OCI-LY3 (cell line): Measurements from ENCODE around the gene TXNL4B.

Source experiments
- H2AFZ ChIP-seq: fragments of 200-600, 300-600 bp; shearing (Covaris generic); 2 replicates; pipeline ENCODE4 v1.6.0; 2014; ENCODE audit warnings: antibody characterized with exemption, low read depth, low read length
- H3K27ac ChIP-seq: fragments of 200-600, 300-600 bp; sonication (generic); 2 replicates; pipeline ENCODE4 v1.5.1; 2014; ENCODE audit warnings: mild to moderate bottlenecking, low read length, moderate library complexity, mixed read lengths
- H3K27me3 ChIP-seq: fragments of 200-600, 300-600 bp; sonication (generic); 2 replicates; pipeline ENCODE4 v1.6.1; 2014; ENCODE audit warnings: low read depth, low read length, mixed read lengths
- H3K36me3 ChIP-seq: fragments of 200-600, 300-600 bp; sonication (generic); replicated peaks from 2 replicates; pipeline ENCODE3; 2014; ENCODE audit warnings: low read depth, low read length, mixed read lengths
- H3K4me1 ChIP-seq: fragments of 300-600, 200-600 bp; sonication (generic); 2 replicates; pipeline ENCODE4 v1.6.1; 2014; ENCODE audit warnings: low read length, mixed read lengths
- H3K4me2 ChIP-seq: fragments of 200-600, 300-600 bp; sonication (generic); 2 replicates; pipeline ENCODE4 v1.6.1; 2014; ENCODE audit warnings: low read length, mixed read lengths
- H3K4me3 ChIP-seq: fragments of 300-600, 200-600 bp; sonication (generic); 2 replicates; pipeline ENCODE4 v1.5.1; 2014; ENCODE audit warnings: antibody characterized with exemption, mild to moderate bottlenecking, low read length, moderate library complexity
- H3K79me2 ChIP-seq: fragments of 300-600, 200-600 bp; shearing (Covaris generic); 2 replicates; pipeline ENCODE4 v1.6.1; 2014; ENCODE audit warnings: mild to moderate bottlenecking, low read length, mixed read lengths
- H3K9ac ChIP-seq: fragments of 300-600, 200-600 bp; shearing (Covaris generic); 2 replicates; pipeline ENCODE4 v1.6.0; 2014; ENCODE audit warnings: mild to moderate bottlenecking, low read length, moderate library complexity
- H3K9me3 ChIP-seq: fragments of 200-600, 300-600 bp; shearing (Covaris generic); 2 replicates; pipeline ENCODE4 v1.6.1; 2014; ENCODE audit warnings: low read length, mixed read lengths; ENCODE audit not compliant: insufficient read depth
- H4K20me1 ChIP-seq: fragments of 200-600, 300-600 bp; sonication (generic); 2 replicates; pipeline ENCODE4 v1.6.1; 2016; ENCODE audit warnings: low read length, mixed read lengths; ENCODE audit not compliant: insufficient read depth
- EZH2phosphoT487 ChIP-seq: fragments of 200-600 bp; shearing (Covaris generic); IDR thresholded peaks from 2 replicates; pipeline ENCODE4 v1.6.1; 2018; ENCODE audit warnings: antibody characterized with exemption, mixed run types, low read depth
- TF ChIP-seq, protein P1 (sequence below): fragments of 200-600, 300-600 bp; sonication (generic); IDR thresholded peaks from 2 replicates; pipeline ENCODE4 v1.5.1; 2014; ENCODE audit warnings: antibody characterized with exemption, low read length, low read depth

Gene TXNL4B

DNA sequence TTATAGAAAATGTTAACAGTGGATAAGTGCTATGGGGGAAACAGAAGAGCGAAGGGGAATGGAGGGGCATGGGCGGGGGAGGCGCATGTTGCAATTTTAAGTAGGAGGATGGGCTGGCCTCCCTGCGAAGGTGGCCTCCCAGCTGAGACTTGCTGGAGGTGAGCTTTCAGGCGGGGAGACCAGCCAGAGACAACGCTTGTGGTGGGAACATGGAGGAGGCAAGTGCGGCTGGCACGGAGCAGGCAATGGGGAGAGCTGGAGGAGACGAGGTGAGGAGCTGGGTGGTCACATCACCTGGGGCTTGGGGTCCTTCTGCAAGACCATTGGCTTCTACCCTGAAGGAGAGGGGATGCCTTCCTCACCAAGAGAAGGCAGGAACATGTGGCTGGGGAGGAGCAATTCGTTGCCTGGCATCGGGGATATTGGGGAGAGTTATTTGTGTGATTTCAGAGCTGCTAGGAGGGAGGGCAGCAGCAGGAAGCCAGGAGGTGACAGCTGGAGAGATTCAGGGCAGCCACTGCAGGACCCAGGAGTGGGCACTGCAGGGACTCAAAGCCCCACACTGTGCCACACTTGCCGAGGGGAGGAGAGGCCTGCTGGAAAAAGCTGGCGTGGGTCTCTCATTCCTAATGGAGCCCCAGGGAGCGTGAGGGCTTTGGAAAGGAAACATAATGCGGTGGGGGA is 44.1 kb upstream of the TXNL4B start:
- H3K79me2 ChIP-seq = no peaks in the 10 kb centered on the region
- no peak overlapping the region for H3K4me3 ChIP-seq
- H3K27ac ChIP-seq = no peak overlapping the region
- no peaks in the 10 kb centered on the region for H4K20me1 ChIP-seq
- H3K36me3 ChIP-seq = no peaks in the 10 kb centered on the region
- H3K4me1 ChIP-seq = peaks cover 6% of the 10 kb centered on the region
- H3K4me2 ChIP-seq = no peak overlapping the region
- H3K27me3 ChIP-seq = no peaks in the 10 kb centered on the region
- TF ChIP-seq, protein P1, sequence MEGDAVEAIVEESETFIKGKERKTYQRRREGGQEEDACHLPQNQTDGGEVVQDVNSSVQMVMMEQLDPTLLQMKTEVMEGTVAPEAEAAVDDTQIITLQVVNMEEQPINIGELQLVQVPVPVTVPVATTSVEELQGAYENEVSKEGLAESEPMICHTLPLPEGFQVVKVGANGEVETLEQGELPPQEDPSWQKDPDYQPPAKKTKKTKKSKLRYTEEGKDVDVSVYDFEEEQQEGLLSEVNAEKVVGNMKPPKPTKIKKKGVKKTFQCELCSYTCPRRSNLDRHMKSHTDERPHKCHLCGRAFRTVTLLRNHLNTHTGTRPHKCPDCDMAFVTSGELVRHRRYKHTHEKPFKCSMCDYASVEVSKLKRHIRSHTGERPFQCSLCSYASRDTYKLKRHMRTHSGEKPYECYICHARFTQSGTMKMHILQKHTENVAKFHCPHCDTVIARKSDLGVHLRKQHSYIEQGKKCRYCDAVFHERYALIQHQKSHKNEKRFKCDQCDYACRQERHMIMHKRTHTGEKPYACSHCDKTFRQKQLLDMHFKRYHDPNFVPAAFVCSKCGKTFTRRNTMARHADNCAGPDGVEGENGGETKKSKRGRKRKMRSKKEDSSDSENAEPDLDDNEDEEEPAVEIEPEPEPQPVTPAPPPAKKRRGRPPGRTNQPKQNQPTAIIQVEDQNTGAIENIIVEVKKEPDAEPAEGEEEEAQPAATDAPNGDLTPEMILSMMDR = no peak
- no peak for TF ChIP-seq EZH2phosphoT487
- H3K9me3 ChIP-seq = no peaks in the 10 kb centered on the region
- H2AFZ ChIP-seq = no peak overlapping the region
- H3K9ac ChIP-seq = no peak overlapping the region

DNA sequence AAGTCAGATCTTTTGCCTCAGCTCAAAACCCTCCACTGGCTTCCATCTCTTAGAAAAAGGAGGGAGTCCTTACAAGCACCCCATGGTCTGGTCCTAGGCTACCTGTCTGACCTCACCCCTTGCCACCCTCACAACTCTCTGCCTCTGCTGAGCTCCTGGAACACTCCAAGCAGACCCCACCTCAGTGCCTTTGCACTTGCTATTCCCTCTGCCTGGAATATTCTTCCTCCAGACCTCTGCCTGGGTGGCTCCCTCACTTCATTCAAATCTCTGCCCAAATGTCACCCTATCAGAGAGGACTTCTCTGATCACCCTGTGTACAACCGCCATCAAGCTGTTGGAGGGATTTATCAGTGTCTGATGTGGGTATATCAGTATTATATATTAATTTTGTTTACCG is 41.1 kb upstream of the TXNL4B start:
- no peak overlapping the region for H3K9ac ChIP-seq
- TF ChIP-seq EZH2phosphoT487 = no peak
- TF ChIP-seq, protein P1 = no peak
- no peak overlapping the region for H3K4me3 ChIP-seq
- no peaks in the 10 kb centered on the region for H3K27me3 ChIP-seq
- H3K36me3 ChIP-seq = no peaks in the 10 kb centered on the region
- no peaks in the 10 kb centered on the region for H3K79me2 ChIP-seq
- no peaks in the 10 kb centered on the region for H3K9me3 ChIP-seq
- no peak overlapping the region for H2AFZ ChIP-seq
- no peak overlapping the region for H3K4me2 ChIP-seq
- H3K4me1 ChIP-seq = peaks cover 15% of the 10 kb centered on the region
- no peak overlapping the region for H3K27ac ChIP-seq
- H4K20me1 ChIP-seq = no peaks in the 10 kb centered on the region

DNA sequence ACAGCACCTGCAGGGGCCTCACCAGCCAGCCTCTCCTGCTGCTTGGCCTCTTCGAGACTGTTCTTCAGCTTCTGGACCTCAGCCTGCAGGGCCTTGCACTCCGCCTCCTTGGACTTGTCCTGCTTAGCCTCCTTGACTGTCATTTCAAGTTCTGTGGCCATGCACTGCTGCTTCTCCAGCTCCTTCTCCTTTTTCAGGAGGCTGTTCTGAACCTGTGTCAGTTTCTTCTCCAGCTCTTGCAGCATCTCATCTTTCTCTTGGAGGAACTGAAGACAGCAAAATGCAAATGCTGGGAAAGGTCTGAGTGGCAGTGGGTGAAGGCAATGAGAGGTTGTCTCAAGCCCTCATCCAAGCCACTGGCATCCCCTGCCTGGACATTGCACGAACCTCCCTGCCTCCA is 39.3 kb upstream of the TXNL4B start:
- no peaks in the 10 kb centered on the region for H3K79me2 ChIP-seq
- no peak overlapping the region for H3K9ac ChIP-seq
- H3K4me3 ChIP-seq = no peak overlapping the region
- H3K27ac ChIP-seq = no peak overlapping the region
- H3K9me3 ChIP-seq = no peaks in the 10 kb centered on the region
- H3K27me3 ChIP-seq = no peaks in the 10 kb centered on the region
- no peak overlapping the region; the same call in 1 of the 2 replicates for H3K4me2 ChIP-seq
- H3K36me3 ChIP-seq = no peaks in the 10 kb centered on the region
- no peak overlapping the region for H2AFZ ChIP-seq
- H3K4me1 ChIP-seq = peaks cover 15% of the 10 kb centered on the region
- no peaks in the 10 kb centered on the region for H4K20me1 ChIP-seq
- no peak for TF ChIP-seq EZH2phosphoT487
- TF ChIP-seq, protein P1 = no peak

DNA sequence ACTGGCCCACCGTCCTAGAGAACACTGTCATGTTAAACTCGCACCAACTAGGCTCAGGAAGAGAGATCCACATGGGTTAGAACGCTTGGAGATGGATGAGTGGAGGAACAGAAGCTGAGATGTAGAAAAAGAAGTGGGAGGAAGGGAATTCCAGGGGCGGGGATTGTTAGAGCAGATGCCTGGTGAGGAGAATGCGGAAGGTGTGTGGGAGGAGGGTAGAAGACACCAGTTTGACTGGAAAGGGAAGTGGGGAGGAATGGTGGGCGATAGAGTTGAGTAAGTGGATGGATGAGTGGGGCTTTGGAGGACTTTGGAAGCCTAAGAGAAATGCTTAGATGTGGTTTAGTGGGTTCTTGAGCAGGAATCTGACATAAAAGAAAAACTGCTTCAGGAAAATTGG is 37.6 kb upstream of the TXNL4B start:
- no peaks in the 10 kb centered on the region for H3K36me3 ChIP-seq
- no peak overlapping the region for H3K9ac ChIP-seq
- H3K9me3 ChIP-seq = no peaks in the 10 kb centered on the region
- no peak overlapping the region for H3K27ac ChIP-seq
- H3K4me2 ChIP-seq = no peak overlapping the region
- no peak overlapping the region for H2AFZ ChIP-seq
- H3K79me2 ChIP-seq = no peaks in the 10 kb centered on the region
- peaks cover 15% of the 10 kb centered on the region for H3K4me1 ChIP-seq
- H4K20me1 ChIP-seq = no peaks in the 10 kb centered on the region
- H3K4me3 ChIP-seq = no peak overlapping the region
- TF ChIP-seq, protein P1 = no peak
- no peak for TF ChIP-seq EZH2phosphoT487
- H3K27me3 ChIP-seq = no peaks in the 10 kb centered on the region
